Gastroesophageal sphincter (tissue), 4 donors: ENCODE data around the gene TTLL4. TPM values are rescaled to one million over a fixed set of nuclear protein-coding genes. Genes with fewer than 3 reads are reported as not detected.

Experiments
- ATAC-seq: fragments of 150-250 bp; one replicate; pipeline ENCODE4 v1.9.1; 2016; ENCODE audit warnings: mild to moderate bottlenecking, moderate library complexity
- H3K27ac ChIP-seq, 4 donors: fragments of 200-600 bp; sonication (generic) in 3 of 4; 1 replicate in 3 of 4; 2 replicates in 1 of 4; pipeline ENCODE4 v1.5.1; 2016 to 2019
- H3K27me3 ChIP-seq: fragments of 200-600 bp; sonication (generic); one replicate; pipeline ENCODE4 v1.5.1; 2019
- H3K36me3 ChIP-seq, 2 donors: fragments of 200-600 bp; sonication (generic); one replicate each; pipeline ENCODE4 v1.5.1; 2019; ENCODE audit warnings: control low read depth in 1 of 2
- H3K4me1 ChIP-seq, 3 donors: fragments of 200-600 bp; sonication (generic); 1 replicate in 2 of 3; 2 replicates in 1 of 3; pipeline ENCODE4 v1.5.1; 2016 to 2019; ENCODE audit warnings: control low read depth in 2 of 3
- H3K4me3 ChIP-seq, 2 donors: fragments of 200-600 bp; sonication (generic); one replicate each; pipeline ENCODE4 v1.5.1; 2019; ENCODE audit warnings: mild to moderate bottlenecking in 1 of 2, moderate library complexity in 1 of 2
- H3K9me3 ChIP-seq, 3 donors: fragments of 200-600 bp; sonication (generic); one replicate each; pipeline ENCODE4 v1.5.1; 2017 to 2019; ENCODE audit warnings: control low read depth in 2 of 3
- CTCF ChIP-seq, 4 experiments: fragments of 200-600 bp in 2 of 4; fragments of 450-650 bp in 2 of 4; sonication (generic) in 1 of 4; IDR thresholded peaks; one replicate each; pipeline ENCODE4 v1.5.1; 2017 to 2019; ENCODE audit warnings: antibody characterized with exemption in 4 of 4, mild to moderate bottlenecking in 2 of 4, moderate library complexity in 2 of 4
- EP300 ChIP-seq: sonication (generic); formaldehyde crosslinking; IDR thresholded peaks from one replicate; pipeline ENCODE4 v1.6.1; 2017; ENCODE audit warnings: antibody characterized with exemption, mild to moderate bottlenecking
- POLR2A ChIP-seq, 2 donors: fragments of 450-650 bp; IDR thresholded peaks; one replicate each; pipeline ENCODE4 v1.6.1; 2017; ENCODE audit warnings: antibody characterized with exemption in 2 of 2, mild to moderate bottlenecking in 2 of 2, moderate library complexity in 1 of 2
- POLR2AphosphoS5 ChIP-seq: sonication (generic); formaldehyde crosslinking; IDR thresholded peaks from one replicate; pipeline ENCODE4 v1.6.1; 2017; ENCODE audit warnings: antibody characterized with exemption
- WGBS, 2 donors: methylation state at CpG; one replicate each; pipeline ENCODE4 v1.1.5; 2018; ENCODE audit warnings: low coverage in 1 of 2; 5-methylcytosine and 5-hydroxymethylcytosine counted together
- total RNA-seq, 4 donors: library from RNA; depleted of rRNA; stranded (reverse); fragments of >200 nt; gene quantifications; one replicate each; pipeline ENCODE4 v1.1.0, GENCODE V29; 2016

Gene TTLL4
- total RNA-seq, 4 donors from 2014 or later: 6.5 to 12.1 (median 8.7) TPM

- peaks cover 0 to 29% (median 5%) of the 10 kb centered on the region in 3 donors for H3K4me1 ChIP-seq
- WGBS, 2 donors: 74 to 100% methylated on average over 1 to 2 of the region's 2 CpGs
- peaks cover 0 to 45% of the 10 kb centered on the region in 2 donors for H3K36me3 ChIP-seq
- TF ChIP-seq POLR2A (IDR thresholded peaks at IDR 0.05) (no peak), CTCF (IDR thresholded peaks at IDR 0.05) (no peak), EP300 (no peak), POLR2AphosphoS5 (no peak)
- H3K27ac ChIP-seq: no peak overlapping the region
- no peak for ATAC-seq
- H3K9me3 ChIP-seq: no peaks in the 10 kb centered on the region
- H3K4me3 ChIP-seq: no peak overlapping the region
- no peaks in the 10 kb centered on the region for H3K27me3 ChIP-seq
Measured at GRCh38 chr2:218736531-218736930, 25.9 kb downstream of the TTLL4 start.

GRCh38 chr2:218743068-218743467 lies 32.4 kb downstream of the TTLL4 start:
- Histone ChIP-seq H3K27me3 (no peaks in the 10 kb centered on the region), H3K4me3 (no peak overlapping the region), H3K27ac (no peak overlapping the region), H3K9me3 (no peaks in the 10 kb centered on the region), H3K36me3 (peaks cover 0 to 80% of the 10 kb centered on the region in 2 donors), H3K4me1 (peaks cover 0 to 17% (median 0%) of the 10 kb centered on the region in 3 donors)
- TF ChIP-seq CTCF (IDR thresholded peaks at IDR 0.05) (no peak), EP300 (no peak), POLR2AphosphoS5 (no peak), POLR2A (IDR thresholded peaks at IDR 0.05) (no peak)
- ATAC-seq: no peak
- 75 to 83% methylated on average over 5 of the region's 6 CpGs for WGBS, 2 donors

GRCh38 chr2:218744615-218745014 lies 34.0 kb downstream of the TTLL4 start:
- Histone ChIP-seq H3K36me3 (peaks cover 0 to 82% of the 10 kb centered on the region in 2 donors), H3K4me3 (no peak overlapping the region), H3K27ac (peak overlapping the region in 1 of 4 donors; percentile 59), H3K4me1 (peaks cover 0 to 17% (median 0%) of the 10 kb centered on the region in 3 donors), H3K27me3 (no peaks in the 10 kb centered on the region), H3K9me3 (no peaks in the 10 kb centered on the region)
- no peak for ATAC-seq
- TF ChIP-seq POLR2A (IDR thresholded peaks at IDR 0.05) (no peak), POLR2AphosphoS5 (no peak), EP300 (no peak), CTCF (IDR thresholded peaks at IDR 0.05) (no peak)
- 34 to 40% methylated on average over 3 of the region's 3 CpGs for WGBS, 2 donors

- Histone ChIP-seq H3K4me3 (no peak overlapping the region), H3K9me3 (no peaks in the 10 kb centered on the region), H3K4me1 (peaks cover 0 to 17% (median 0%) of the 10 kb centered on the region in 3 donors), H3K27ac (peak overlapping the region in 3 of 4 donors; percentile 53 to 60 (median 59)), H3K36me3 (peaks cover 0 to 82% of the 10 kb centered on the region in 2 donors), H3K27me3 (no peaks in the 10 kb centered on the region)
- peak; percentile 68 for ATAC-seq
- TF ChIP-seq CTCF (IDR thresholded peaks at IDR 0.05) (no peak), EP300 (no peak), POLR2AphosphoS5 (no peak), POLR2A (IDR thresholded peaks at IDR 0.05) (no peak)
- WGBS, 2 donors: 76% methylated on average over 3 of the region's 5 CpGs; no CpG with 5 or more reads in 1 of the 2 donors
Measured at GRCh38 chr2:218745160-218745558, 34.5 kb downstream of the TTLL4 start.
